C4-2B (cell line): ENCODE measurements around the gene CHD8.

ENCODE experiments used
- ZFX ChIP-seq: fragments of 450-650 bp; IDR thresholded peaks from 2 replicates; pipeline ENCODE4 v1.6.1; 2017
- TF ChIP-seq, protein P1 (sequence below): fragments of 450-650 bp; conservative IDR thresholded peaks from 2 replicates; pipeline ENCODE4 v1.5.1; 2017; ENCODE audit warnings: mild to moderate bottlenecking

DNA sequence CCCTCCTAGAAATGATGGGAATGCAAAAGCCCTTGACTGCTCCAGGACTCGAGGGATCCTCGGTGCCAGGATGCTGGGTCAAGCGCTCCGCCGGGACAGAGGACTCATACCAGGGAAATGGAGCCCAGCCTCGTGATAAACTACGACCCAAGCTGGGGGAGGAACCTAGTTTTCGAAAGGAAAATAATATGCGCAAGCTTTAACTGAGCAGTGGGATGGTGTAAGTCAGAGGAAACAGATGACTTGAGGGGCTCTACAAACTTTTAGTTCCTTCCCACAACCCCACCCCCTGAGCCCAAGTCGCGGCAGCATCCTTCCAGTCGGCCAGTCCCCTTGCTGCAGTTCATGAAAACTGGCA lies 71.5 kb downstream of the CHD8 start:
- TF ChIP-seq, protein P1, sequence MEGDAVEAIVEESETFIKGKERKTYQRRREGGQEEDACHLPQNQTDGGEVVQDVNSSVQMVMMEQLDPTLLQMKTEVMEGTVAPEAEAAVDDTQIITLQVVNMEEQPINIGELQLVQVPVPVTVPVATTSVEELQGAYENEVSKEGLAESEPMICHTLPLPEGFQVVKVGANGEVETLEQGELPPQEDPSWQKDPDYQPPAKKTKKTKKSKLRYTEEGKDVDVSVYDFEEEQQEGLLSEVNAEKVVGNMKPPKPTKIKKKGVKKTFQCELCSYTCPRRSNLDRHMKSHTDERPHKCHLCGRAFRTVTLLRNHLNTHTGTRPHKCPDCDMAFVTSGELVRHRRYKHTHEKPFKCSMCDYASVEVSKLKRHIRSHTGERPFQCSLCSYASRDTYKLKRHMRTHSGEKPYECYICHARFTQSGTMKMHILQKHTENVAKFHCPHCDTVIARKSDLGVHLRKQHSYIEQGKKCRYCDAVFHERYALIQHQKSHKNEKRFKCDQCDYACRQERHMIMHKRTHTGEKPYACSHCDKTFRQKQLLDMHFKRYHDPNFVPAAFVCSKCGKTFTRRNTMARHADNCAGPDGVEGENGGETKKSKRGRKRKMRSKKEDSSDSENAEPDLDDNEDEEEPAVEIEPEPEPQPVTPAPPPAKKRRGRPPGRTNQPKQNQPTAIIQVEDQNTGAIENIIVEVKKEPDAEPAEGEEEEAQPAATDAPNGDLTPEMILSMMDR = no peak
- no peak for TF ChIP-seq ZFX
